Vein endothelial cell (primary cell): ENCODE data around the gene SPATA2L. TPM values are rescaled to one million over a fixed set of nuclear protein-coding genes. Genes with fewer than 3 reads are reported as not detected.

Source experiments
- total RNA-seq: library from RNA; depleted of rRNA; stranded (reverse); fragments of >200 nt; gene quantifications from 2 replicates; pipeline ENCODE4 v1.2.3, GENCODE V29; 2012

The SPATA2L gene, protein sequence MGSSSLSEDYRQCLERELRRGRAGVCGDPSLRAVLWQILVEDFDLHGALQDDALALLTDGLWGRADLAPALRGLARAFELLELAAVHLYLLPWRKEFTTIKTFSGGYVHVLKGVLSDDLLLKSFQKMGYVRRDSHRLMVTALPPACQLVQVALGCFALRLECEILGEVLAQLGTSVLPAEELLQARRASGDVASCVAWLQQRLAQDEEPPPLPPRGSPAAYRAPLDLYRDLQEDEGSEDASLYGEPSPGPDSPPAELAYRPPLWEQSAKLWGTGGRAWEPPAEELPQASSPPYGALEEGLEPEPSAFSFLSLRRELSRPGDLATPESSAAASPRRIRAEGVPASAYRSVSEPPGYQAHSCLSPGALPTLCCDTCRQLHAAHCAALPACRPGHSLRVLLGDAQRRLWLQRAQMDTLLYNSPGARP
- 22.4 and 25.2 TPM in 2 replicates for total RNA-seq

GRCh38 chr16:89701425-89702406 is at the start of gene SPATA2L:
TSS of gene SPATA2L (minus strand) at chr16:89701705. CDS start at chr16:89701232, 473 bp downstream.

DNA sequence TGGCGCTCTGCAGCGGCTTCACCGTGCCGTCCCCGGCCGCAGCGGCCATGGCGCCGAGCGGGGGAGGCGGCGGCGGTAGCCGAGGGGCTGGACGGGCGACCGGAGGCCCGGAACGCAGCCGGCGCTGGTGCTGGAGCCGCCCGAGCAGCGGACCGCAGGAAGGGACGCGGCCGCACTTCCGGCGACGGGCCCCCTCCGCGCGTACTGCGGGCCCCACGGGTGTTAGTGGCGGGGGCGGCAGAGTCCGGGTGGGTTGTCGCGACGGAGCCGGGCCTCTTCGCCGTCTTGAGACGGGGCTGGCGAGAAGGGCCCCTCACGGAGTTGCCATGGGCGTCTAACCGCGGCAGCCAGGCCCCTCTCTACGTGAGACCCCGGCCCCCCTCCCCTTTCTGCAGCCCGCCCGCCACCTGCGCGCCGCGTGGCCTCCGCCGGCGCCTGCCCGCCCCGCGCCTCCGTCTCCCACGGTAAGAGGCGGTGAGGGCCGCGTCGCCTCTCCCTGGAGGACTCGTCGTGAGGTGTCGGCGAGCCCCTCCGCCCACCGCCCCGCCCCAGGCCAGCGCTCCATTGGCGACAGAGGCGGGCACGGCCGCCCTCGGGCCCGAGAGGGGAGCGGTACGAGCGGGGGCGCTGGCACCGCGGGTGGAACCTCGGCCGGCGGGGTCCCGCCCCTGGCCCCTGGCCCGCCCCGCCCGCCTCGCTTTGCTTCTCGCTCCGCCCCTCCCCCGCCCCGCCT is 19.5 kb upstream of the SPATA2L start, which contains the start of the genes VPS9D1 and ZNF276:
VPS9D1 (minus strand) TSS at position 86 of the 733 bp plus-strand sequence; CDS start at position 49, 37 bp downstream.
ZNF276 (plus strand) TSS at position 725 of the 733 bp plus-strand sequence. CDS start 104 bp downstream, outside the sequence.

GRCh38 chr16:89686520-89687091 is 14.9 kb downstream of the SPATA2L start, which contains the start of gene CDK10:
TSS of gene CDK10 (plus strand) at chr16:89686689. CDS start at chr16:89686711, 22 bp downstream.

GRCh38 chr16:89657442-89658220 is 43.9 kb downstream of the SPATA2L start, which contains the start of the genes CHMP1A and SPATA33:
TSS of gene CHMP1A (minus strand) at chr16:89657708. CDS start at chr16:89657588, 120 bp downstream.
TSS of gene SPATA33 (plus strand) at chr16:89657836. CDS start at chr16:89657912, 76 bp downstream.

Other genes with a start within 250 kb of the SPATA2L start
- 103 and 105 TPM in 2 replicates for gene ANKRD11, start 211.1 kb downstream of the SPATA2L start, total RNA-seq
- gene SPG7, start 193.3 kb downstream of the SPATA2L start, total RNA-seq: 126 and 142 TPM in 2 replicates
- gene RPL13, start 141.0 kb downstream of the SPATA2L start, total RNA-seq: 2,457 and 3,062 TPM in 2 replicates
- gene CPNE7, start 125.9 kb downstream of the SPATA2L start, total RNA-seq: 2.1 and 7.8 TPM in 2 replicates
- 0.10 and 0.33 TPM in 2 replicates for gene DPEP1, start 88.1 kb downstream of the SPATA2L start, total RNA-seq
- 123 and 163 TPM in 2 replicates for gene CHMP1A, start 44.0 kb downstream of the SPATA2L start, total RNA-seq
- 2.9 and 3.7 TPM in 2 replicates for gene SPATA33, start 43.9 kb downstream of the SPATA2L start, total RNA-seq
- 43.4 and 44.2 TPM in 2 replicates for gene CDK10, start 15.0 kb downstream of the SPATA2L start, total RNA-seq
- gene VPS9D1, start 19.2 kb upstream of the SPATA2L start, total RNA-seq: 8.0 and 14.7 TPM in 2 replicates
- gene ZNF276, start 19.8 kb upstream of the SPATA2L start, total RNA-seq: 24.1 and 27.1 TPM in 2 replicates
- 18.0 and 26.7 TPM in 2 replicates for gene FANCA, start 114.9 kb upstream of the SPATA2L start, total RNA-seq
- gene SPIRE2, start 126.8 kb upstream of the SPATA2L start, total RNA-seq: 0.65 and 1.1 TPM in 2 replicates
- 183 and 223 TPM in 2 replicates for gene TCF25, start 171.9 kb upstream of the SPATA2L start, total RNA-seq
- gene MC1R, start 217.2 kb upstream of the SPATA2L start, total RNA-seq: 2.3 and 3.5 TPM in 2 replicates
- gene TUBB3, start 221.6 kb upstream of the SPATA2L start, total RNA-seq: 251 TPM in 2 replicates
- 85.9 and 93.4 TPM in 2 replicates for gene DEF8, start 247.1 kb upstream of the SPATA2L start, total RNA-seq